SK-N-SH treated with all-trans-retinoic acid at 6 μM for 48 hours (cell line): ENCODE results near the gene PABPN1L.

Experiments
- ATAC-seq: fragments of 200-7000 bp; cut with Tn5 transposase; 3 replicates; pipeline ENCODE4 v1.9.1; 2020; ENCODE audit warnings: mild to moderate bottlenecking, moderate library complexity
- ARNTL ChIP-seq: fragments of 450-650 bp; formaldehyde crosslinking; IDR thresholded peaks from 2 replicates; pipeline ENCODE4 v1.5.0; 2020; ENCODE audit warnings: low read depth, mild to moderate bottlenecking, moderate library complexity, borderline replicate concordance
- BACH2 ChIP-seq: fragments of 250-450 bp; sonication (Bioruptor Pico); IDR thresholded peaks from 2 replicates; pipeline ENCODE4 v1.9.0; 2021; ENCODE audit warnings: mild to moderate bottlenecking, borderline replicate concordance
- CREB5 ChIP-seq: fragments of 250-450 bp; sonication (Bioruptor Pico); IDR thresholded peaks from 2 replicates; pipeline ENCODE4 v1.5.1; 2020; ENCODE audit warnings: low read depth, mild to moderate bottlenecking, moderate library complexity
- CSDC2 ChIP-seq: fragments of 250-450 bp; sonication (Bioruptor Pico); IDR thresholded peaks from 2 replicates; pipeline ENCODE4 v1.5.0; 2020; ENCODE audit warnings: mild to moderate bottlenecking, moderate library complexity
- ESRRG ChIP-seq: fragments of 250-450 bp; sonication (Bioruptor Pico); IDR thresholded peaks from 2 replicates; pipeline ENCODE4 v1.6.1; 2021; ENCODE audit warnings: mild to moderate bottlenecking
- GLIS3 ChIP-seq: fragments of 250-450 bp; sonication (Bioruptor Pico); IDR thresholded peaks from 2 replicates; pipeline ENCODE4 v1.5.0; 2020; ENCODE audit warnings: mild to moderate bottlenecking, moderate library complexity
- ISL1 ChIP-seq: fragments of 250-450 bp; sonication (Bioruptor Pico); IDR thresholded peaks from 2 replicates; pipeline ENCODE4 v2.1.2; 2022; ENCODE audit warnings: mild to moderate bottlenecking, moderate library complexity
- OSR1 ChIP-seq: fragments of 250-450 bp; sonication (Bioruptor Pico); IDR thresholded peaks from 2 replicates; pipeline ENCODE4 v1.8.0; 2022; ENCODE audit warnings: moderate library complexity, mild to moderate bottlenecking, inconsistent platforms
- PATZ1 ChIP-seq: fragments of 250-450 bp; sonication (Bioruptor Pico); IDR thresholded peaks from 2 replicates; pipeline ENCODE4 v1.8.0; 2020; ENCODE audit warnings: mild to moderate bottlenecking, moderate library complexity, borderline replicate concordance
- PPARA ChIP-seq: fragments of 250-450 bp; sonication (Bioruptor Pico); IDR thresholded peaks from 2 replicates; pipeline ENCODE4 v1.5.0; 2020; ENCODE audit warnings: mild to moderate bottlenecking, borderline replicate concordance
- RARB ChIP-seq: fragments of 250-450 bp; sonication (Bioruptor Pico); IDR thresholded peaks from 2 replicates; pipeline ENCODE4 v1.8.0; 2021; ENCODE audit warnings: mild to moderate bottlenecking, moderate library complexity
- SNAI2 ChIP-seq: fragments of 250-450 bp; sonication (Bioruptor Pico); IDR thresholded peaks from 2 replicates; pipeline ENCODE4 v1.5.0; 2020; ENCODE audit warnings: mild to moderate bottlenecking, moderate library complexity
- TCF4 ChIP-seq: fragments of 250-450 bp; sonication (Bioruptor Pico); IDR thresholded peaks from 2 replicates; pipeline ENCODE4 v1.8.0; 2021; ENCODE audit warnings: mild to moderate bottlenecking, moderate library complexity, borderline replicate concordance
- TOX ChIP-seq: fragments of 250-450 bp; sonication (Bioruptor Pico); IDR thresholded peaks from 2 replicates; pipeline ENCODE4 v1.8.0; 2021; ENCODE audit warnings: mild to moderate bottlenecking, moderate library complexity, borderline replicate concordance
- ZC3H10 ChIP-seq: fragments of 250-450 bp; sonication (Bioruptor Pico); IDR thresholded peaks from 2 replicates; pipeline ENCODE4 v1.5.1; 2021; ENCODE audit warnings: mild to moderate bottlenecking, moderate library complexity
- ZFP3 ChIP-seq: fragments of 250-450 bp; sonication (Bioruptor Pico); IDR thresholded peaks from 2 replicates; pipeline ENCODE4 v1.5.0; 2020; ENCODE audit warnings: mild to moderate bottlenecking, moderate library complexity
- ZFP30 ChIP-seq: fragments of 450-650 bp; formaldehyde crosslinking; IDR thresholded peaks from 2 replicates; pipeline ENCODE4 v1.5.0; 2022; ENCODE audit warnings: mild to moderate bottlenecking, moderate library complexity
- ZNF565 ChIP-seq: fragments of 450-650 bp; formaldehyde crosslinking; conservative IDR thresholded peaks from 2 replicates; pipeline ENCODE4 v1.5.0; 2020; ENCODE audit warnings: low read depth, mild to moderate bottlenecking, moderate library complexity
- ZNF70 ChIP-seq: fragments of 450-650 bp; formaldehyde crosslinking; IDR thresholded peaks from 2 replicates; pipeline ENCODE4 v1.5.0; 2020; ENCODE audit warnings: mild to moderate bottlenecking, moderate library complexity
- ZNF8 ChIP-seq: fragments of 450-650 bp; formaldehyde crosslinking; IDR thresholded peaks from 2 replicates; pipeline ENCODE4 v1.5.0; 2020; ENCODE audit warnings: mild to moderate bottlenecking, moderate library complexity
- TF ChIP-seq, protein P1 (sequence below): fragments of 250-450 bp; sonication (Bioruptor Pico); IDR thresholded peaks from 2 replicates; pipeline ENCODE4 v1.5.0; 2020; ENCODE audit warnings: mild to moderate bottlenecking, moderate library complexity
- TF ChIP-seq, protein P2 (sequence below): fragments of 250-450 bp; sonication (Bioruptor Pico); IDR thresholded peaks from 2 replicates; pipeline ENCODE4 v1.8.0; 2021; ENCODE audit warnings: low read depth, mild to moderate bottlenecking, moderate library complexity, borderline replicate concordance
- TF ChIP-seq, protein P3 (sequence below): fragments of 250-450 bp; sonication (Bioruptor Pico); IDR thresholded peaks from 2 replicates; pipeline ENCODE4 v1.5.1; 2021; ENCODE audit warnings: mild to moderate bottlenecking, moderate library complexity

The PABPN1L gene

DNA sequence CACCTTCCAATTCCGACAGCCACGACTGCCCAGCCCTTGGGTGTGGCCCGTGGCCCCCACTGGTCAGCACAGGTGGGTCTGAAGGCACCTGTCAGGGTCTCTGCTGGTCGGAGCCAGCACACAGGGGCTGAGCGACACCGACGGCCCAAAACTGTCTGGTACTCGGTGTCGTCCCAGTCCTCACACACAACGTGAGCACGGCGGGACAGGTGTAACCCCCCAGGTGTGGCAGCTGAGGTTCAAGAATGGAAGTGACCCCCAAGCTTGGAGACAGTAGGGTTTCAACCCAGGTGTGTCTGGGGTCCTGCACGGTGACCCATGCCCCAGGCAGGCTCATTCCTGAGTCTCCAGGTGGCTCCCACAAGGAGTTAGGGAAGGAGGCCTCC is 10.7 kb downstream of the PABPN1L start (continued):
- TF ChIP-seq, protein P1, sequence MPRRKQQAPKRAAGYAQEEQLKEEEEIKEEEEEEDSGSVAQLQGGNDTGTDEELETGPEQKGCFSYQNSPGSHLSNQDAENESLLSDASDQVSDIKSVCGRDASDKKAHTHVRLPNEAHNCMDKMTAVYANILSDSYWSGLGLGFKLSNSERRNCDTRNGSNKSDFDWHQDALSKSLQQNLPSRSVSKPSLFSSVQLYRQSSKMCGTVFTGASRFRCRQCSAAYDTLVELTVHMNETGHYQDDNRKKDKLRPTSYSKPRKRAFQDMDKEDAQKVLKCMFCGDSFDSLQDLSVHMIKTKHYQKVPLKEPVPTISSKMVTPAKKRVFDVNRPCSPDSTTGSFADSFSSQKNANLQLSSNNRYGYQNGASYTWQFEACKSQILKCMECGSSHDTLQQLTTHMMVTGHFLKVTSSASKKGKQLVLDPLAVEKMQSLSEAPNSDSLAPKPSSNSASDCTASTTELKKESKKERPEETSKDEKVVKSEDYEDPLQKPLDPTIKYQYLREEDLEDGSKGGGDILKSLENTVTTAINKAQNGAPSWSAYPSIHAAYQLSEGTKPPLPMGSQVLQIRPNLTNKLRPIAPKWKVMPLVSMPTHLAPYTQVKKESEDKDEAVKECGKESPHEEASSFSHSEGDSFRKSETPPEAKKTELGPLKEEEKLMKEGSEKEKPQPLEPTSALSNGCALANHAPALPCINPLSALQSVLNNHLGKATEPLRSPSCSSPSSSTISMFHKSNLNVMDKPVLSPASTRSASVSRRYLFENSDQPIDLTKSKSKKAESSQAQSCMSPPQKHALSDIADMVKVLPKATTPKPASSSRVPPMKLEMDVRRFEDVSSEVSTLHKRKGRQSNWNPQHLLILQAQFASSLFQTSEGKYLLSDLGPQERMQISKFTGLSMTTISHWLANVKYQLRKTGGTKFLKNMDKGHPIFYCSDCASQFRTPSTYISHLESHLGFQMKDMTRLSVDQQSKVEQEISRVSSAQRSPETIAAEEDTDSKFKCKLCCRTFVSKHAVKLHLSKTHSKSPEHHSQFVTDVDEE: no peak
- TF ChIP-seq ZNF70 (no peak), PPARA (no peak), ZFP30 (no peak), ZFP3 (CRISPR knock-in tag) (no peak), ARNTL (no peak), OSR1 (no peak), SNAI2 (CRISPR knock-in tag) (no peak), ISL1 (CRISPR knock-in tag) (no peak)
- TF ChIP-seq, protein P2, sequence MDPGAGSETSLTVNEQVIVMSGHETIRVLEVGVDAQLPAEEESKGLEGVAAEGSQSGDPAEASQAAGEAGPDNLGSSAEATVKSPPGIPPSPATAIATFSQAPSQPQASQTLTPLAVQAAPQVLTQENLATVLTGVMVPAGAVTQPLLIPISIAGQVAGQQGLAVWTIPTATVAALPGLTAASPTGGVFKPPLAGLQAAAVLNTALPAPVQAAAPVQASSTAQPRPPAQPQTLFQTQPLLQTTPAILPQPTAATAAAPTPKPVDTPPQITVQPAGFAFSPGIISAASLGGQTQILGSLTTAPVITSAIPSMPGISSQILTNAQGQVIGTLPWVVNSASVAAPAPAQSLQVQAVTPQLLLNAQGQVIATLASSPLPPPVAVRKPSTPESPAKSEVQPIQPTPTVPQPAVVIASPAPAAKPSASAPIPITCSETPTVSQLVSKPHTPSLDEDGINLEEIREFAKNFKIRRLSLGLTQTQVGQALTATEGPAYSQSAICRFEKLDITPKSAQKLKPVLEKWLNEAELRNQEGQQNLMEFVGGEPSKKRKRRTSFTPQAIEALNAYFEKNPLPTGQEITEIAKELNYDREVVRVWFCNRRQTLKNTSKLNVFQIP (CRISPR knock-in tag): no peak
- TF ChIP-seq, all 23 proteins: peak for 0

DNA sequence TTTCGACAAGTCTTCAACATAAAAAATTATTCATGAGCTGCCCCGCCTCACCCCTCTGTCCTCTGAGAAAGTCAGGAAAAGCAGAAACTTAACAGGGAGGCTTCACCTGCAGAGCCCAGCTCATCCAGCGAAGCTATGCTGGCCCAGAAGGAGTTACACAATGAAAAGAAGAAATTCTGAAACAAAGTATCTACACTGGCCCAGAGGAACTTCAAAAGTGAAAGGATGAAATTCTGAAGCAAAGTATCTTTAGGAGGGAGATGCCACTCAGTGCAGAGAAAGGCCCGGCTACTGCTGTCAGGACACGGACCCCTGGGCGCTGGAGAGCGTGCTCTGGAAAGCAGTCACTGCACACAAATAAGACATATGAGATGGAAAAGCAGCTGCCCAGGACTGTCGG is 11.3 kb downstream of the PABPN1L start:
- TF ChIP-seq SNAI2 (CRISPR knock-in tag): no peak
- TF ChIP-seq ISL1 (CRISPR knock-in tag): no peak
- no peak for TF ChIP-seq ZNF70
- no peak for TF ChIP-seq ZNF8 (CRISPR knock-in tag)
- TF ChIP-seq TOX: no peak
- no peak for TF ChIP-seq ZC3H10 (CRISPR knock-in tag)
- TF ChIP-seq ZFP3 (CRISPR knock-in tag): no peak
- TF ChIP-seq GLIS3: no peak
- no peak for TF ChIP-seq OSR1
- no peak for TF ChIP-seq CSDC2 (CRISPR knock-in tag)
- ATAC-seq: no peak

DNA sequence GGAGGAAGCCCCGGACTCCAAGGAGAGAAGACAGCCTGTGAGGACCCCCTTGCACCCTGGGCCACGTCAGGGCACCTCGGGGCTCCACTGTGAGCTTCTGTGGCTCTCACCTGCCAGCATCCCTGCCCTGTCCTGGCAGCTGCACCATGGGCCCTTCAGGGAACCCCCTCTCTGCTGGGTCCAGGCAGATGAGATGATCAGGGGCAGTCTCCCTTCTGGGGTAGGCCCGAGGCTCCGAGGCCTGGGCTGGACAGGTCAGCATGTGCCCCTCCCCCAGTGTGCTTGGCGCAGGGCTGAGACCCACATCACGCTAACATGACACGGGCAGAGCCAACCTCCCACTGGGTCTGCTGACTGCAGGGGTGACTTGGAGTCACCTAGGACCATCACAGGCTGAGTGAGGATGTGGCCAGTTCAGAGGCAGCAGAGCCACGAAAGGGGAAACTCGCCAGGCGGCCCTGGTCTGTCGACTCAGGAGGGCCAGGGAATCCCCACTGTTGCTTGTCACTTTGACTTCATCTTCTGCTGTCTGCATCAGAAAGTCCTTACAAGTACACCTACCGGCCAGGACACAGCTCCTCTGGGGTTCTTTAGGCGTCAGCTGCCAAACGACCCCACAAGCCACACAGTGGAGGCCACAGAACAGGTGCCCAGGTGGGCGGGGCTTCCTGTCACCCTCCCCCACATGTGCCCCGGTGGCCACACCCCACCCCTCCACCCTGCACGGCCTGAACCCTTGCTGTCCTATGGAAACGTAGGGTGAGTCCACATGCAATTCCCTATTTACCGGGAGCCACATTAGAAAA is 12.0 kb downstream of the PABPN1L start:
- no peak for TF ChIP-seq PPARA
- TF ChIP-seq ZNF8 (CRISPR knock-in tag): no peak
- no peak for TF ChIP-seq ZNF565
- no peak for TF ChIP-seq ESRRG (CRISPR knock-in tag)
- TF ChIP-seq ZNF70: no peak
- TF ChIP-seq ISL1 (CRISPR knock-in tag): no peak
- no peak for ATAC-seq

DNA sequence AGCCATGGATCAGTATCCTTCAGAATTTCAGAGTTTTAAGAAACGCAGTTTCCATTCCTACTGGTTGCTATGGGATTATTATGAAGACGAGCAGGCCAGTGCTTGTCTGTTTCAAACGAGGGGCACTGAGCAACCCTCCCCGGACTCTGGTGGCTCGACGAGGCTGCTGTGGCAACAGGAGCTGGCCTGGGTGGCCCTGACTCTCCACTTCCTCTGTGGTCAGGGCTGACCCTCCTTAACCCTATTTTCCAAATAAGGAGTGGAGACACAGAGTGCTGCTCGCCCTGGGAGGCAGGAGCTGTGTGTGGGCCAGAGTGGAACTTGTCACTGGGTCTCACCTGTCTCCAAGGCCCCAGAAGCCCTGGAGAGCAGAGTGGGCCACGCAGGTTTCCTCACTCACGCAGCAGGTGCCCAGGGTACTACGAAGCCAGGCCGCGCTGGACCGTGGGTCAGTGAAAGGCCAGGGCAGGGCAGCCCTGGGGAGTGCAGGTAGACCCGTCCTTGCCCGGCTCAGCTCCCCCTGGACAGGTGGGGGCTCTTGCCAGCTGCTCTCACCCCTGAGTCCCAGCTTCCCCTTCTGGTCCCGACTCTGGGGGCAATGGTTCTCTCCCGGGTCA is 13.0 kb downstream of the PABPN1L start:
- ATAC-seq: no peak
- no peak for TF ChIP-seq RARB (CRISPR knock-in tag)
- TF ChIP-seq, protein P3, sequence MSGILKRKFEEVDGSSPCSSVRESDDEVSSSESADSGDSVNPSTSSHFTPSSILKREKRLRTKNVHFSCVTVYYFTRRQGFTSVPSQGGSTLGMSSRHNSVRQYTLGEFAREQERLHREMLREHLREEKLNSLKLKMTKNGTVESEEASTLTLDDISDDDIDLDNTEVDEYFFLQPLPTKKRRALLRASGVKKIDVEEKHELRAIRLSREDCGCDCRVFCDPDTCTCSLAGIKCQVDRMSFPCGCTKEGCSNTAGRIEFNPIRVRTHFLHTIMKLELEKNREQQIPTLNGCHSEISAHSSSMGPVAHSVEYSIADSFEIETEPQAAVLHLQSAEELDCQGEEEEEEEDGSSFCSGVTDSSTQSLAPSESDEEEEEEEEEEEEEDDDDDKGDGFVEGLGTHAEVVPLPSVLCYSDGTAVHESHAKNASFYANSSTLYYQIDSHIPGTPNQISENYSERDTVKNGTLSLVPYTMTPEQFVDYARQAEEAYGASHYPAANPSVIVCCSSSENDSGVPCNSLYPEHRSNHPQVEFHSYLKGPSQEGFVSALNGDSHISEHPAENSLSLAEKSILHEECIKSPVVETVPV (CRISPR knock-in tag): no peak
- no peak for TF ChIP-seq TOX
- TF ChIP-seq ESRRG (CRISPR knock-in tag): no peak
- TF ChIP-seq CREB5 (CRISPR knock-in tag): no peak
- no peak for TF ChIP-seq ZNF70
- no peak for TF ChIP-seq BACH2
- TF ChIP-seq, protein P1: no peak
- TF ChIP-seq ZFP30: no peak
- TF ChIP-seq ZNF8 (CRISPR knock-in tag): no peak
- no peak for TF ChIP-seq PATZ1 (CRISPR knock-in tag)
- TF ChIP-seq OSR1: no peak
- no peak for TF ChIP-seq CSDC2 (CRISPR knock-in tag)
- TF ChIP-seq ARNTL: no peak
- no peak for TF ChIP-seq ZNF565
- no peak for TF ChIP-seq PPARA
- no peak for TF ChIP-seq SNAI2 (CRISPR knock-in tag)
- TF ChIP-seq GLIS3: no peak
- no peak for TF ChIP-seq TCF4
- no peak for TF ChIP-seq ZC3H10 (CRISPR knock-in tag)
